Glutamatergic neuron (in vitro differentiated cells): ENCODE results near the gene RSAD2. TPM values are rescaled to one million over a fixed set of nuclear protein-coding genes. Genes with fewer than 3 reads are reported as not detected.

Experiments
- DNase-seq: peaks from one replicate; pipeline ENCODE4 v3.0.0; 2022
- H3K27ac Mint-ChIP-seq: one replicate; pipeline ENCODE4 v1.8.0; 2020; ENCODE audit warnings: mild to moderate bottlenecking, mixed read lengths, inconsistent platforms; ENCODE audit not compliant: unreplicated experiment
- H3K27me3 Mint-ChIP-seq: one replicate; pipeline ENCODE4 v1.8.0; 2020; ENCODE audit warnings: mild to moderate bottlenecking, moderate library complexity, mixed read lengths, inconsistent platforms; ENCODE audit not compliant: unreplicated experiment
- H3K36me3 Mint-ChIP-seq: one replicate; pipeline ENCODE4 v1.8.0; 2020; ENCODE audit warnings: mild to moderate bottlenecking, mixed read lengths, inconsistent platforms; ENCODE audit not compliant: unreplicated experiment
- H3K4me1 Mint-ChIP-seq: one replicate; pipeline ENCODE4 v1.8.0; 2020; ENCODE audit warnings: mild to moderate bottlenecking, low read depth, mixed read lengths, inconsistent platforms; ENCODE audit not compliant: unreplicated experiment
- H3K4me3 Mint-ChIP-seq: one replicate; pipeline ENCODE4 v1.8.0; 2020; ENCODE audit warnings: mild to moderate bottlenecking, mixed read lengths, inconsistent platforms; ENCODE audit not compliant: unreplicated experiment
- H3K9me3 Mint-ChIP-seq: one replicate; pipeline ENCODE4 v1.8.0; 2020; ENCODE audit warnings: mild to moderate bottlenecking, moderate library complexity, mixed read lengths, inconsistent platforms; ENCODE audit not compliant: unreplicated experiment
- CTCF ChIP-seq: fragments of 200-600 bp; sonication (generic); IDR thresholded peaks from one replicate; pipeline ENCODE4 v1.5.0; 2021; ENCODE audit not compliant: partially characterized antibody, unreplicated experiment
- total RNA-seq: library from RNA; stranded (reverse); fragmentation: NEBNext Ultra II Directional; extraction: Animal tissue kit (Norgen Biotek cat#: 25700); gene quantifications from one replicate; pipeline ENCODE4 v1.2.1, GENCODE V29; 2021; ENCODE audit not compliant: unreplicated experiment

RSAD2 gene
- total RNA-seq, 1 donor from 2014 or later = not detected

- H3K4me3 Mint-ChIP-seq = no peak overlapping the region
- no peaks in the 10 kb centered on the region for H3K4me1 Mint-ChIP-seq
- H3K9me3 Mint-ChIP-seq = peaks cover 5% of the 10 kb centered on the region
- DNase-seq = no peak
- no peak for TF ChIP-seq CTCF
- H3K36me3 Mint-ChIP-seq = peaks cover 7% of the 10 kb centered on the region
- H3K27me3 Mint-ChIP-seq = no peaks in the 10 kb centered on the region
- no peak overlapping the region for H3K27ac Mint-ChIP-seq
Observed at GRCh38 chr2:6878549-6878948, 972 bp downstream of the RSAD2 start.

- Mint-ChIP-seq H3K36me3 (peaks cover 2% of the 10 kb centered on the region), H3K27ac (no peak overlapping the region), H3K27me3 (no peaks in the 10 kb centered on the region), H3K4me1 (no peaks in the 10 kb centered on the region), H3K9me3 (peaks cover 5% of the 10 kb centered on the region), H3K4me3 (no peak overlapping the region)
- no peak for DNase-seq
- no peak for TF ChIP-seq CTCF
Observed at GRCh38 chr2:6879011-6879410, 1.4 kb downstream of the RSAD2 start.

- Mint-ChIP-seq H3K9me3 (peaks cover 5% of the 10 kb centered on the region), H3K36me3 (no peaks in the 10 kb centered on the region), H3K4me3 (no peak overlapping the region), H3K4me1 (no peaks in the 10 kb centered on the region), H3K27me3 (no peaks in the 10 kb centered on the region), H3K27ac (no peak overlapping the region)
- DNase-seq = no peak
- TF ChIP-seq CTCF = no peak
Observed at GRCh38 chr2:6880200-6880733, 2.7 kb downstream of the RSAD2 start.

GRCh38 chr2:6881046-6881445 is 3.5 kb downstream of the RSAD2 start:
- no peak for TF ChIP-seq CTCF
- no peaks in the 10 kb centered on the region for H3K36me3 Mint-ChIP-seq
- H3K27me3 Mint-ChIP-seq = no peaks in the 10 kb centered on the region
- no peak overlapping the region for H3K27ac Mint-ChIP-seq
- H3K9me3 Mint-ChIP-seq = peaks cover 5% of the 10 kb centered on the region
- DNase-seq = no peak
- H3K4me1 Mint-ChIP-seq = no peaks in the 10 kb centered on the region
- no peak overlapping the region for H3K4me3 Mint-ChIP-seq

GRCh38 chr2:6881516-6881915 is 3.9 kb downstream of the RSAD2 start:
- H3K9me3 Mint-ChIP-seq = peaks cover 5% of the 10 kb centered on the region
- no peak overlapping the region for H3K4me3 Mint-ChIP-seq
- no peaks in the 10 kb centered on the region for H3K27me3 Mint-ChIP-seq
- no peak overlapping the region for H3K27ac Mint-ChIP-seq
- DNase-seq = no peak
- H3K36me3 Mint-ChIP-seq = no peaks in the 10 kb centered on the region
- TF ChIP-seq CTCF = no peak
- no peaks in the 10 kb centered on the region for H3K4me1 Mint-ChIP-seq
